BJ (cell line): ENCODE data around the gene CLDN19. TPM values are rescaled to one million over a fixed set of nuclear protein-coding genes. Genes with fewer than 3 reads are reported as not detected.
A peak's percentile ranks its signal among the peaks of the same experiment; 100 is the strongest.

Source experiments
- CTCF ChIA-PET: fragments of 350-600 bp; formaldehyde crosslinking; extraction: SDS; loops from one replicate; lab custom pipeline; 2021; ENCODE audit warnings: antibody characterized with exemption, inconsistent platforms; lab: Yijun Ruan, JAX
- POLR2A ChIA-PET: fragments of 300-600 bp; sonication (Branson Sonifier 250); formaldehyde crosslinking; extraction: SDS; loops from one replicate; lab custom pipeline; 2021; ENCODE audit warnings: antibody characterized with exemption; lab: Charles Lee
- DNase-seq: peaks from one replicate; pipeline ENCODE4 v3.0.0-alpha.2; 2011; ENCODE audit warnings: low read depth
- H3K27me3 ChIP-seq: 2 replicates; pipeline ENCODE4 v1.6.0; 2011; ENCODE audit warnings: low read length; ENCODE audit not compliant: control insufficient read depth, insufficient read depth
- H3K36me3 ChIP-seq: 2 replicates; pipeline ENCODE4 v1.5.1; 2011; ENCODE audit warnings: low read length; ENCODE audit not compliant: control insufficient read depth, insufficient read depth
- H3K4me3 ChIP-seq: 2 replicates; pipeline ENCODE4 v1.5.1; 2011; ENCODE audit warnings: low read depth, mild to moderate bottlenecking, control low read depth, low read length
- CTCF ChIP-seq: IDR thresholded peaks from 2 replicates; pipeline ENCODE4 v1.5.1; 2011; ENCODE audit warnings: low read depth, mild to moderate bottlenecking, control low read depth, inconsistent platforms, low read length, moderate library complexity; ENCODE audit not compliant: insufficient read depth
- polyA plus RNA-seq: library from polyadenylated mRNA; depleted of rRNA; stranded (reverse); fragments of >200 nt; gene quantifications from 2 replicates; pipeline ENCODE4 v1.2.3, GENCODE V29; 2011

Gene CLDN19
- polyA plus RNA-seq, 1 experiment: not detected

- ChIA-PET CTCF (interaction anchor here (1.7 to 5.5 kb wide), 2 partner anchors 9 to 21 kb away, joined by 7 to 28 read pairs; no protein-coding TSS in a partner anchor), POLR2A (no interaction called here)
- TF ChIP-seq CTCF: no peak
- Histone ChIP-seq H3K4me3 (no peak overlapping the region), H3K27me3 (no peaks in the 10 kb centered on the region), H3K36me3 (no peaks in the 10 kb centered on the region)
- DNase-seq: no peak
Measured at GRCh38 chr1:42736571-42737200, 3.4 kb downstream of the CLDN19 start.

- DNase-seq: no peak
- no peak overlapping the region for H3K4me3 ChIP-seq
- H3K36me3 ChIP-seq: no peaks in the 10 kb centered on the region
- TF ChIP-seq CTCF: peak; percentile 44
- POLR2A ChIA-PET: no interaction called here
- CTCF ChIA-PET: interaction anchor here (1.7 to 5.5 kb wide), 2 partner anchors 10 to 21 kb away, joined by 7 to 28 read pairs; no protein-coding TSS in a partner anchor
- no peaks in the 10 kb centered on the region for H3K27me3 ChIP-seq
Measured at GRCh38 chr1:42736152-42736551, 3.9 kb downstream of the CLDN19 start.

- H3K27me3 ChIP-seq: no peaks in the 10 kb centered on the region
- no peak for TF ChIP-seq CTCF
- H3K36me3 ChIP-seq: no peaks in the 10 kb centered on the region
- ChIA-PET POLR2A (no interaction called here), CTCF (interaction anchor here (1.7 to 5.5 kb wide), 2 partner anchors 10 to 22 kb away, joined by 7 to 28 read pairs; no protein-coding TSS in a partner anchor)
- no peak for DNase-seq
- no peak overlapping the region for H3K4me3 ChIP-seq
Measured at GRCh38 chr1:42735477-42736105, 4.4 kb downstream of the CLDN19 start.

GRCh38 chr1:42735056-42735455, 5.0 kb downstream of the CLDN19 start:
- POLR2A ChIA-PET: no interaction called here
- no peak for DNase-seq
- CTCF ChIA-PET: interaction anchor here (1.7 to 5.5 kb wide), 2 partner anchors 11 to 22 kb away, joined by 7 to 28 read pairs; no protein-coding TSS in a partner anchor
- Histone ChIP-seq H3K36me3 (no peaks in the 10 kb centered on the region), H3K4me3 (no peak overlapping the region), H3K27me3 (no peaks in the 10 kb centered on the region)
- no peak for TF ChIP-seq CTCF

GRCh38 chr1:42734201-42735035, 5.6 kb downstream of the CLDN19 start:
- DNase-seq: no peak
- Histone ChIP-seq H3K27me3 (no peaks in the 10 kb centered on the region), H3K4me3 (no peak overlapping the region), H3K36me3 (no peaks in the 10 kb centered on the region)
- ChIA-PET POLR2A (no interaction called here), CTCF (interaction anchor here (1.3 to 5.5 kb wide), 2 partner anchors 11 to 48 kb away, joined by 3 to 28 read pairs; no protein-coding TSS in a partner anchor)
- no peak for TF ChIP-seq CTCF
